Measurements from ENCODE around the gene WDR27.
"Not testable (repeated sequence)": the region's sequence is repeated elsewhere in the genome, so short reads cannot be mapped to it uniquely, and the experiment has no call there.

WDR27 gene

DNA sequence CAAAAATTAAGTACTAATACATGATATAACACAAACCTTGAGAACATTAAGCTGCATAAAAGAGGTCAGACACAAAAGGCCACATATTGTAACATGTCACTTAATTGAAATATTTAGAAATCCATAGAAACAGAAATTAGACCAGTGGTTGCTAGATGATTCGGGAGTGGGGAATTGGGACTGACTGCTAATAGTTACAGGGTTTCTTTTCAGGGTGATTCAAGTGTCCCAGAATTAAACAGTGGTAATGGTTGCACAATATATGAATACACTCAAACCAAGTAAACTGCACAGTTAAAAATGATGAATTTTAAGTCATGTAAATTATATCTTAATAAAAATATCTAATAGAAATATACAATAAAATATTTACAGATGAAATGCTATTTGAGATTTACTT, 174.5 kb downstream of the WDR27 start:
- no peak for DNase-seq (ENCODE audit: low read depth in 2 of 2)

DNA sequence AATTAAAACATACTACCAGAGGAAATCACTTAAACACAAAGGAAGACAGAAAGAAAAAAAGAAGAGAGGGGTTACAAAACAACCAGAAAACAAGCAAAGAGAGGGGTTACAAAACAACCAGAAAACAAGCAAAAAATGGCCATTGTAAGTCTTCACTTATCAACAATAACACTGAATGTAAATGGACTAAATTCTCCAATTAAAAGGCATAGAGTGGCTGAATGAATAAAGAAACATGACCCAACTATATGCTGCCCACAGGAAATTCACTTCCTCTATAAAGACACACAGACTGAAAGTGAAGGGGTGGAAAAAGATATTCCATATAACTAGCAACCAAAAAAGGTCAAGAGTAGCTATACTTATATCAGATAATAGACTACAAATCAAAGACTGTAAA, 180.0 kb downstream of the WDR27 start:
- no peak for DNase-seq (ENCODE audit: low read depth in 2 of 2)

DNA sequence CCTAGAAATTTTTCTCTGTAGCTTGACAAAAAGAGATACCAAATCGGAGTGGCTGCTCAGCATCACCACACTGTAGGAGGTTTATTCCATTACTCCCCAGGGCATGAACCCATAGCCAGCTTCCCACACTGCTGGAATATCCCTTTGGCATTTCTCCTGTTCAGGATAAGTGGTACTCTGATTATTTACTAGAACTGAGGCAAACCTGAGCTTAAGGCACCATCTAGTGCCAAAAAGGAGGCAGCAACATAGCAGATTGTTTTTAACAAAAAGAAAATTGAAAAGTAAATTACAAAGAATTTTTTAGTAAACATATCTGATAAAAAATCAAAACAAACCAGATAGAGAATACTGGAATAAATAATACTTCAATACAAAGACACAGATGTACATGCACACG, 181.7 kb downstream of the WDR27 start:
- DNase-seq (ENCODE audit: low read depth in 2 of 2): no peak

DNA sequence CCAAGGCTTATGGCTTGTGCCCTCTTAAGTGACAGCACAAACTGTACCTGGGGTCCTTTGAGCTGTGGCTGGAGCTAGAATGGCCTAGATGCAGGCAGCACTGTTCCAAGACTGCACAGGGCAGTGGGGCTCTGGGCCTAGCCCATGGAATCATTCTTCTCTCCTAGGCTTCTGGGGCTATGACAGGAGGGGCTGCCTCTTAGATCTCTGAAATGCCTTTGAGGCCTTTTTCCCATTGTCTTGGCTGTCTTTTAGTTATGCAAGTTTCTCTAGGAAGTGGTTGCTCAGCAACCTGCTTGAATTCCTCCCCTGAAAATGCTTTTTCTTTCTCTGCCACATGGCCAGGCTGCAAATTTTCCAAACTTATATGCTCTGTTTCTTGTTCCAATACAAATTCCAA, 183.4 kb downstream of the WDR27 start:
- no peak for DNase-seq (ENCODE audit: low read depth in 2 of 2)

DNA sequence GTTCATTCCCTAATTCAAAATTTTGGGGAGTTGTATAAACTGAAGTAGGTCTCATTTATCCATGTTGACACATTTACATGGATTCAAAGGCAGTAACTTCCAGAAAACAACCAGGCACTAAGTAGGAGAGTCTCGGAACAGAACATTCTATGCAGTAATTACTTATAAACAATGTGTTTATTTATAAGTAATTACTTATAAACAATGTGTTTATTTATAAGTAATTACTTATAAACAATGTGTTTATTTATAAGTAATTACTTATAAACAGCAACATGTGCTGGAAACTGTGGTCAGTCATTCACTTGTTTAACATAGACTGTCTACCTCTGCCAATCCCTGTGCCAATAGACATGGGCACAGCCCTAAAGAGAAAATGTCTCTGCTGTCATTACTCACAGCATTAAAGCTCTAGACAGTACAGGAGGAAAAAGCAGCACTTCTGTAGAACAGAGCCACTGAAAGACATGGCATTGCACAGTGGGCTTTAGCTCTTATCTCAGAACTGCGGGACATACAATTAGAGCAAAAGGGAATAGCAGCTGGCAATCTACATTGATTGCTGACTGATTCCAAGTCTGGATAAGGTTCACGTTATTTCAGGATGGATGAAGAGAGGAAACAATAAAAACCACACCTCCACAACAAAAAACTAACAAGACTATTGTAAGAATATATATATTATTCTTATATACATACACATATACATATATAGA, 188.2 kb downstream of the WDR27 start:
- no peak for DNase-seq (ENCODE audit: low read depth in 2 of 2)

DNA sequence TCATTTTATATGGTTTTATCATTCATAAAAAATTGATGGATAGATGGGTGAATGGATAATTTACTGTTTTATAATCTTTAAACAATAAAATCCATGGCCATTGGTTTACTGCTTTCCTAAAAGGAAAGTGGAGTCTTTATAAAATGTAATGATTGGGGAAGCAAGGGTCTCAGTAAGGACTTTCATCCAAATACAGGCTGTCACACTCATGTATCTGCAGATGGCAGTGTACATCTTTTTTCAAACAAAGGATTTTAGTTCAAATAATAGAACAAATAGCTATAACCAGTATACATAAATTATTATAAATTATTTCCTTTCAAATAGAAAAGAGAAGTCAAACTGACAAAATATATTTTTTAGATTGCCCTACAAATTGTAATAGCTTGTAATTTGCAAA, 190.0 kb downstream of the WDR27 start:
- DNase-seq (ENCODE audit: low read depth in 2 of 2): not testable (repeated sequence)

DNA sequence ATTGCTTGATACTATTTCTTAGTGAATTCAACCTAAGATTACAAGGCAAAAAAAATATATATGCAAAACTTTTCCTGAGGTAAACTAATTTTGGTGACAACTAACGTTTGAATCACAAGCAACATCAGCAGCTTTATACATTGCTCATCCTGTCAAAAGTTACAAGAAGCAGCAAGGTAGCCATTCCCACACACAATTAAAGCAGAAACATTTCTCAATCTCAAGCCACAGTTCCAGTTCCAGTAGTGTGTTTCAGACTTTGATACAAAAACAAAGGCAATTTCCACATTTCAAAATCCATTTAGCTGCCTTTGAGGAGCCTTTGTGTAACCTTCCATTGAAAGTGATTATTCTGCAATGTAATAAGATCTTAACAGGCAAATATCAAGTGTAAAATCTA, 191.0 kb downstream of the WDR27 start:
- no peak for DNase-seq (ENCODE audit: low read depth in 2 of 2)

DNA sequence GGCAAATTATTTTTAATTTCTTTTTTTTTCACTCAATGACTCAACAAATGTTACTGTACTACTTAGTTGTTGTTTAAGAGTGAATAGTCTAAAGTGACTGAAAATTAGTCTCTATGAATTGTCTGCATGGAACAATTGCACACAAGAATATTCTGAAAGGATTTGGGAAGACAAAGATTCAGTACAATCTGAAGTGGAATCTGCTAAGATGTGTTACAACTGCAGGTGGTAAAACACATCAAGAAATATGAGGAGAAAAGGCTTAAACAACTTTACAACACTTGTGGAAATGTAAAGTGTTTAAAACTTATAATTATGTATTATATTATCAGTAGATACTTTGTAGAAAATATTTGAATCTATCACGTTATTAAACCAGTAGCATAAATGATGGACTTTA, 193.4 kb downstream of the WDR27 start:
- DNase-seq (ENCODE audit: low read depth in 2 of 2): no peak

DNA sequence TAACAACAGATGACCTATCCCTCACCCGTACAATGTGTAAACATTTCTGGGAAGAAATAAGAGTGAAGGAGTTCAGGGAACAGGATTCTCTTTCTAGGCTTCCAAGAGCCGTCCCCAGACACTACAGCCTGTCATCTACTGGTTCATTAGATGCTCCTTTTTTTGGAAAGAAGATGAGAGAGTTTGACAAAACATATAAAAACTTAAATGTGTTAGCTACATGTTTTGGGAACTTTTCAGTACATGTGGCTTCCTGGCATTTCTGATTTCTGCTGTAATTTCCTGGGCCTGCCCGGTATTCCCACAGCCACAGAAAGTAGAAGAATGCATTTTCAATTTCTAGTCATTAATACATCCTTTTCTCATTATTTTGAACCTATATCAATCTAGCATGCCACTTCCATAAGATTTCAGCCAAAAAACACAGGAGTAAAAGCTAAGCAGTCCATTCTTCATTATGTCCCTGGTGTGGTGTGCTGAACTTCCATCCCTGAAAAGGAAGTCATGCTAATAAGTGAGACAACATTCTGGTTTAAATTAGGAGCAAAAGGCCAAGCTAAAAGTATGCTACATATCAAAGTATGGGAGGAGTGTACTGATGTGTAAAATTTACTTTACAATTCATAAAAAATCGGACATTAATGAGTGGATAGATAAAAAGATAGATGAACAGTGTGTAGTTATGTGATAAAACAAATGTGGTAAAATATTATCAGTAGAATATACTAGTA, 198.2 kb downstream of the WDR27 start:
- DNase-seq (ENCODE audit: low read depth in 2 of 2): no peak

DNA sequence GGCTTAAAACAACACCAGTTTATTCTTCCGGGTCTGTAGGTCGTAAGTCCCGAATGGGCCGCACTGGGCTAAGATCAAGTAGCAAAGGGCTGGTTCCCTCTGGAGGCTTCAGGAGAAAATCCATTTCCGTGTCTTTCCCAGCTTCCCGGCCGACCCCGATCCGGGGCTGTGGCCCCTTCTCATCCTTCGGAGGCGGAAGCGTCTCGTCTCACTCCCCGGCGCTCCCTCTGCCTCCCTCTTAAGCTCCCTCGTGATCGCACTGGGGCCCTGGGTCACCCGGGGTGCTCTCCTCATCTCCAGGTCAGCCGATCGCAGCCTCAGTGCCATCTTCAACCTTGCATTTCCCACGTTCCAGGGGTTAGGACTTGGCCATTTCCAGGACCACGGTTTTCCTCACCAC, 199.4 kb downstream of the WDR27 start:
- DNase-seq (ENCODE audit: low read depth in 2 of 2): no peak

DNA sequence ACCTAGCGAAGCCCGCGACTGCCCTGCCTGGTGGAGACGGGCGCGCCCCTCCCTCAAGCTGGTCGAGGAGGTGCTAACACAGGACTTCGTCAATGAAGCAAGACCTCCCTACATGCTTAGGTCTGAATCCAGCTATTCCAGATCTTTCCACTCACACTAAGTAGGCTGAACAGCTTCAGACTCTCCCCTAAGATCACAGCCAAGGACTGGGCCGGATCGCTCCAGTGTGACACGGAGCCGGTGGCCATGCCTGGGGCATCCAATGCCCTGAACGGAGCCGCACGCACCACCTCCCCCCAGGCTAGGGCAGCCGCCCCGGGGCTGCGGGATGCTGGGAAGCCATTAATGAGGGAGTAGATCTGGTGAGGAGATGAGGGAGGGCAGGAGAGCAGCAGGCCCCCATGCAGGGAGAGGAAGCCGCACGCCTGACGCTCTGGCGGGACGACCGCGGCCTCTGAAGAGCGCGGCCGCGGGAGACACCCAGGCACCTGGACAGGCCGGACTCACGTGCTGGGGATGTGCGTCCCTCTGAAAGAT, 200.0 kb downstream of the WDR27 start:
- no peak for DNase-seq (ENCODE audit: low read depth in 2 of 2)

DNA sequence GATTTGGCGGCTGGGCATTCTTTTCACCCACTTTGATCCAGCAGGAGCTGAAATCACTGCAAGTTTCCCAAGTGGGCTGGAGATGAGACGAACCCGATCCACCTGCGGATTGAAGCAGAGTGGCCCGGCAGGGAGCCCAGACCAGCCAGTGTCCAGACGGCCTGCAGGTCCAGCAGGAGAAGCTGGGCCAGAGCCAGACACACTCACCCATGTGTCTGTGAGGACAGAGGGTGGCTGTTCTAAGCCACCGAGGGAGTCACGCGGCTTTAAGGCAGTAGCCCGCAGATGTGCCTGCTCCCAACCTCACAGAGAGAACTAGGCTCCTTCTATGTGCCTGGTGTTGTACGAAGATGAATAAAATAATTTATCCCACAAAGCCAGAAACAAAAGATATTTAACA, 200.7 kb downstream of the WDR27 start:
- DNase-seq (ENCODE audit: low read depth in 2 of 2): no peak

DNA sequence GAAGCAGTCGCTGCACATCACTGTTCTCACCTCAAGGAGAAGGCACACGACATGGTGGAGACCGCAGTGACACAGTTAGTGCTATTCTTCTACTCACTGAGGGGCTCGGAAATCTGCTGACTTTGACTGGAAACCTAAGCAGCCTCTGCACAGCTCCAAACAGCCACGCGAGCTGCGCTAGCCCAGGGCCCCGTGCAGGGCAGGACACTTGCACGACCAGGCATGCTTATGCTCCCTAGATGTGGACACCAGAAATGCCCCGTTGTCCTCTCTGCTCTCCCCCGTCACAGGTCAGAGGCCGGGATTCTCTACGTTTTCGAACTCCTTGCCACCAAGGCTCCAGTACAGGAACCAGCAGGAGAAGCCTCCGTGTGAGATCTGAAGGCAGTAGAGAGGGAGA, 201.1 kb downstream of the WDR27 start:
- no peak for DNase-seq (ENCODE audit: low read depth in 2 of 2)

DNA sequence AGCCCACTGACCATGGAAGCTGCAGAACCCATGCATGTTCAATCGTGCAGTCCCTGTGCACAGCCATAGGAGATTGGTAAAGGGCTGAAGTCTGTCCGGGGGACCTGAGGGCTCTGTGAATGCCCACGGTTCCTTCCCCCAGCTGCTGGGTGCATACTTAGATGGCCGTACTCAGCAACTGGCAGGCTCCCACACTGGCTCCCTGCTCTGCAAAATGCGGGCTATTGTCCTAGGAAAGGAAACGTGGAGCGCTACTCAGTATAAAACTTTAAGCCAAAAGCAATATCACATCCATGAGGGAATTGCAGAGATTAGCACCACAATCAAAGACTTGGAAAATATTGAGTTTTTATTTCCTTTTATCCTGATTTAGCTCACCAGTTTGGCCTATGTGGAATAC, 202.0 kb downstream of the WDR27 start:
- no peak for DNase-seq (ENCODE audit: low read depth in 2 of 2)

DNA sequence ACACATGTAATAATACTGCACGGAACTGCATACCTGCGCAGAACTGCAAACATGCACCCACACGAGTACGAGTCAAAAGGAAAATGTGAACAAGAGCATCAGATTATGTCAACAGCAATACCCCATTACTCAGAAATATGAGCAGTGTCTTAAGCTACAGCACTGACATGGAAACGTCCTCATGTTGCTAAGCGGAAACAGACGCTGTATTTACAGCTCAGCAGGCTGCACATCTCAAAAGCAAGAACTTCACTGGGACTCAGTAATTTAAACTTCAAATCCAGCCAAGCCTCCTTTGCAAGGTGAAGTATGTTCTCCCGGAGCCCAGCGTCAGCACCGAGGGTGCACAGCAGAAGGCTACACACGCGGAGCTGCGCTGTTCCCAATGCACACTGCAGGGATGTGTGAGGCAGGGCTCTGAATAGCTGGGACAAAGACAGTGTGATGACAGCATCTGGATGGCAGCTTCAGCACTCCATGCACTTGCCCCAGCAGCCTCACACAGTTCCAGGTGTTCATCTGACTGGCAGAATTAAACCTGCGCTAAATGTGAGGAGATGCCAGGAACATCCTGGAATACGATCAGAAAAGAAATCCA, 202.8 kb downstream of the WDR27 start:
- no peak for DNase-seq (ENCODE audit: low read depth in 2 of 2)

DNA sequence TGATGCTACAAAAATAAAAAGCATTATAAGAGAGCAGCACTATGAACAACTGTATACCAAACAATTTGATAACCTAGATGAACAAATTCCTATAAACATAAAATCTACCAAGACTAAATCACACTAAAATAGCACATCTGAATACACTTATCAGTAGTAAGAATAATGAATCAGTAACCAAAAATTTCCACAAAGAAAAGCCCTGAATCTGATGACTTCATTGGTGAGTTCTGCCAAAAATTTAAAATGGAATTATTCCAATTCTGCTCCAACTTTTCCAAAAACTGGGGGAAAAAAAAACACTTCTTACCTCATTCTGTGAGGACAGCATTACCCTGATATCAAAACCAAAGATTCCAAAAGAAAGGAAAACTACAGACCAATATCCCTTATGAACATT, 206.2 kb downstream of the WDR27 start:
- no peak for DNase-seq (ENCODE audit: low read depth in 2 of 2)

DNA sequence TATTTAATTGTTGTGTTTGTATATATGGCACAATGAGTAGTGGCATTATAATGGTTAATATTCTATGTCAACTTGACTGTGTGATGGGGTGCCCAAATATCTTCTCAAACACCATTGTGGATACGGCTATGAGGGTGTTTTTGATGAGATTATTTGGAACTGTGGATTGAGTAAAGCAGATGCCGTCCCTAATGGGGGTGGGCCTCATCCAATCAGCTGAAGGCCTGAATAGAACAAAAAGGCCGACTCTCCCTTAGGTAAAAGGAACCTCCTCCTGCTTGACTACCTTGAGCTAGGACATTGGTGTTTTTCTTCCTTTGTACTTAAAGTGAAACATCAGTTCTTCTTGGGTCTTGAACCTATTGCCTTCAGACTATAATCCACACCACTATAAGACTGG, 207.8 kb downstream of the WDR27 start:
- no peak for DNase-seq (ENCODE audit: low read depth in 2 of 2)

DNA sequence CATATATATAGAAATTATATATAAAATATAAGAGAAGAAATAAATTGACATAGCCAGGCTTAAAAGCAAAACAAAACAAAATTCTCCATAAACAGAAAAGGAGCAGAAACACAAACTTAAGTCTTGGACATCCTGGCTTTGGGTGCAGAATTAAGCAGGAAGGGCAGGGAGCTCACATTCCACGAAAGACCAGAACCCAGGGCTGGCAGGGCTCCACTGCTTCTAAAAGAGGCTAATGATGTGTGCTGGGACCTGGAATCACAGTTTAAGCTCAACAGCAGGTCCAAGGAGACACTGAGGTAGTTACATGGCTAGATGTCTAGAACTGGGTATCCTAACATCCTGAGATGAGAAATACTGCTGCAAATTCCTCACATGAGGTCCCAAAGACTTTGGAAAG, 210.3 kb downstream of the WDR27 start:
- DNase-seq (ENCODE audit: low read depth in 2 of 2): no peak

DNA sequence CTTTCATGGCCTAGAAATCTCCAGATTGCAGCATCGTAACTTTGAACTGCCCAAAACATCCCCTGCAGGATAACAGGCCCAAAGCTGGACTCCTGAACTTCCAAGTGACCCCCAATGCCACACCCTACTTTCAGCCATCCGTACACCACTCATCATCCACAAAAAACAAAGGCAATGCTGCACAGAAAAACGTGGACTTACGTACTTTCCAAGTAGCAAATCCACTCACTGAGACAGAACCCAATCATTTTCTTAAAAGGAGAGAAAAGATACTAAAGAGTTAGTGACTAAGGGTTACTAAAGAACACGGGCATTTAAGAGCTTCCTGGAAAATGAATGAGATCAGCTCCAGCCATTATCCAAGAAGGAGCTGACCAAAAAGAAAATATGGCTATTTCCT, 211.0 kb downstream of the WDR27 start:
- no peak for DNase-seq (ENCODE audit: low read depth in 2 of 2)

DNA sequence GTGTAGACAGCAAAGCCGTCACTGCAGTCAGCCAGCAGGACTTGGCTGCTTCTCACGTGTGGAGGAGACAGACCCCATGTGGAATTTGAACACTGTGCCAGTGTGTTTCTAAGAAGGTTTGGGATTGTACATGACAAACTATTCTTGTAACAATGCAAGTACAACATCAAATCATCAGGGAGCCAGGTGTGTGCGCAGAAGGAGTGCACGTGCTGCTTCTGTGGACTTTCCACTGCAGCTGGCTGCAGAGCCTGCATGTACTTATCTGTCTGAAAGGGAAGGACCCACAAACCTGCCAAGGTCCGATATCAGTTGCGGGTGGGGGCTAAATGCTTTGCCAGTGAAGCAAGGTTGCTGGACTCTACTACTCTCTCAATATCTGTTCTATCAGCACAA, 211.6 kb downstream of the WDR27 start:
- DNase-seq (ENCODE audit: low read depth in 2 of 2): no peak

DNA sequence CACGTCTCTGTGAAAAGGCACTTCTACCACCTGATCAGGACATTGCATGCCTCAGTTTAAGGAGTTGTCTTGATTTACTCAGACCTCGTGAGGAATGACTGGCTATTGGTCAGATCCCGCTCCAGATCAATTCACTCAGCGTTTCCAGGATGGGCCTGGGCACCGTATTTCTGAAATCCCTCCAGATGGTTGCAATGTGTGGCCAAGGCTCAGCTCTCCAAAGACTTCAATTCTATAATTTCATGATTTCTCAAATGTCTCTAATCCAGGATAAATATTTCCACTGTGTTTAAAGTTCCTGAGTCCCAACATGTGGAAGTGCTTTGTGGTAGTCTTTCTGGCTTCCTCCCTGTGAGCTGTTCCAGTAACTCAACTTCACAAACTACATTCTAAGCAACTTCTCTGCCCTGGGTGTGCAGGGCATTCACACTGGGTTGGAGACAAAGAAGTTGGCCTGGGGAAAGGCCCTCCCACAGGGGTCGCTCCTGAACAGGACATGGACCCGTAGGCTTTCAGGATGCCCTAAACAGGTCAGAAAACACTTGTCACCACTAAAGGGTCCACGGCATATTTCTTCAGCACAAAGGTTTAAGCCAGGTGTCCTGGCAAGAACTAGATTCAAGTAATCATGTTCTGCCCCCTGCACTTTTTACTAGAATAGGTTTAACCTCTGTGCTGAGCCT, 212.1 kb downstream of the WDR27 start:
- DNase-seq (ENCODE audit: low read depth in 2 of 2): no peak
